Esophagus (tissue), 2 donors: ENCODE results near the gene UBE2D3. TPM values are rescaled to one million over a fixed set of nuclear protein-coding genes. Genes with fewer than 3 reads are reported as not detected.

Experiments
- H3K27ac ChIP-seq, 2 donors: one replicate each; pipeline ENCODE4 v1.5.1; 2013; ENCODE audit warnings: low read depth in 2 of 2, mild to moderate bottlenecking in 2 of 2, inconsistent platforms in 1 of 2, low read length in 1 of 2, moderate library complexity in 1 of 2
- H3K27me3 ChIP-seq, 2 donors: one replicate each; pipeline ENCODE4 v1.6.1; 2013; ENCODE audit warnings: low read length in 2 of 2, control low read depth in 1 of 2, mild to moderate bottlenecking in 1 of 2; ENCODE audit not compliant: insufficient read depth in 2 of 2, control insufficient read depth in 1 of 2
- H3K36me3 ChIP-seq, 2 donors: one replicate each; pipeline ENCODE4 v1.6.1; 2013; ENCODE audit warnings: low read length in 1 of 2; ENCODE audit not compliant: control insufficient read depth in 2 of 2, insufficient read depth in 2 of 2
- H3K4me1 ChIP-seq, 2 donors: one replicate each; pipeline ENCODE4 v1.6.1; 2013; ENCODE audit warnings: low read length in 1 of 2; ENCODE audit not compliant: control insufficient read depth in 2 of 2, insufficient read depth in 2 of 2
- H3K4me3 ChIP-seq, 2 donors: one replicate each; pipeline ENCODE4 v1.5.1; 2013; ENCODE audit warnings: low read length in 2 of 2, mild to moderate bottlenecking in 2 of 2, low read depth in 1 of 2, moderate library complexity in 1 of 2
- H3K9me3 ChIP-seq, 2 donors: one replicate each; pipeline ENCODE4 v1.6.1; 2013; ENCODE audit warnings: mild to moderate bottlenecking in 2 of 2, low read depth in 1 of 2, low read length in 1 of 2, moderate library complexity in 1 of 2; ENCODE audit not compliant: control insufficient read depth in 2 of 2, insufficient read depth in 1 of 2
- WGBS, 2 donors: extraction: QIAGEN DNeasy Blood & Tissue Kit; methylation state at CpG; one replicate each; pipeline ENCODE4 v1.1.7; 2013; 5-methylcytosine and 5-hydroxymethylcytosine counted together
- polyA plus RNA-seq, 2 donors: library from polyadenylated mRNA; stranded (reverse); fragments of 200-250 nt; gene quantifications; one replicate each; pipeline ENCODE4 v1.2.3, GENCODE V29; 2013
- donor health status: healthy with polysubstance abuse.
- donor health status: Bipolar disorder and iron deficiency.

UBE2D3 gene
- polyA plus RNA-seq, 2 donors = 185 to 218 TPM

- H3K4me3 ChIP-seq = no peak overlapping the region
- WGBS, 2 donors = 58 to 67% methylated on average over 1 of the region's 1 CpG
- peaks cover 0 to 3% of the 10 kb centered on the region in 2 donors for H3K36me3 ChIP-seq
- H3K27me3 ChIP-seq = no peaks in the 10 kb centered on the region
- peaks cover 3 to 5% of the 10 kb centered on the region in 2 donors for H3K4me1 ChIP-seq
- no peaks in the 10 kb centered on the region for H3K9me3 ChIP-seq
- no peak overlapping the region for H3K27ac ChIP-seq
These were observed 20.0 kb downstream of the UBE2D3 start for GRCh38 chr4:102807345-102807744.

GRCh38 chr4:102799816-102800215 is 27.5 kb downstream of the UBE2D3 start:
- Histone ChIP-seq H3K36me3 (peaks cover 2 to 3% of the 10 kb centered on the region in 2 donors), H3K4me1 (no peaks in the 10 kb centered on the region), H3K27me3 (no peaks in the 10 kb centered on the region), H3K9me3 (no peaks in the 10 kb centered on the region), H3K4me3 (no peak overlapping the region), H3K27ac (no peak overlapping the region)
- WGBS, 2 donors = 85 to 87% methylated on average over 2 of the region's 2 CpGs

- Histone ChIP-seq H3K27ac (no peak overlapping the region), H3K4me3 (no peak overlapping the region), H3K4me1 (no peaks in the 10 kb centered on the region), H3K27me3 (no peaks in the 10 kb centered on the region), H3K9me3 (no peaks in the 10 kb centered on the region), H3K36me3 (peaks cover 0 to 4% of the 10 kb centered on the region in 2 donors)
- WGBS, 2 donors = 93 to 94% methylated on average over 2 of the region's 2 CpGs
These were observed 32.4 kb downstream of the UBE2D3 start for GRCh38 chr4:102794999-102795398.

GRCh38 chr4:102792361-102792936 is 34.9 kb downstream of the UBE2D3 start:
- Histone ChIP-seq H3K4me1 (no peaks in the 10 kb centered on the region), H3K36me3 (peaks cover 0 to 2% of the 10 kb centered on the region in 2 donors), H3K27ac (no peak overlapping the region), H3K4me3 (no peak overlapping the region), H3K9me3 (no peaks in the 10 kb centered on the region), H3K27me3 (no peaks in the 10 kb centered on the region)
- WGBS, 2 donors = 69 to 89% methylated on average over 2 of the region's 2 CpGs

- Histone ChIP-seq H3K9me3 (peaks cover 0 to under 1% of the 10 kb centered on the region in 2 donors), H3K4me3 (no peak overlapping the region), H3K36me3 (peaks cover 0 to 2% of the 10 kb centered on the region in 2 donors), H3K27me3 (no peaks in the 10 kb centered on the region), H3K4me1 (no peaks in the 10 kb centered on the region), H3K27ac (no peak overlapping the region)
- WGBS, 2 donors = 86 to 90% methylated on average over 7 of the region's 7 CpGs
These were observed 36.0 kb downstream of the UBE2D3 start for GRCh38 chr4:102791318-102791835.

GRCh38 chr4:102789317-102789717 is 38.0 kb downstream of the UBE2D3 start:
- WGBS, 2 donors = 51 to 69% methylated on average over 3 of the region's 3 CpGs
- peaks cover 0 to 2% of the 10 kb centered on the region in 2 donors for H3K36me3 ChIP-seq
- no peaks in the 10 kb centered on the region for H3K4me1 ChIP-seq
- no peak overlapping the region for H3K4me3 ChIP-seq
- H3K27ac ChIP-seq = no peak overlapping the region
- no peaks in the 10 kb centered on the region for H3K27me3 ChIP-seq
- peaks cover 0 to 2% of the 10 kb centered on the region in 2 donors for H3K9me3 ChIP-seq

- Histone ChIP-seq H3K27ac (no peak overlapping the region), H3K27me3 (no peaks in the 10 kb centered on the region), H3K36me3 (peaks cover 0 to 2% of the 10 kb centered on the region in 2 donors), H3K4me1 (no peaks in the 10 kb centered on the region), H3K4me3 (no peak overlapping the region), H3K9me3 (peaks cover 0 to 2% of the 10 kb centered on the region in 2 donors)
- 95 to 96% methylated on average over 3 of the region's 3 CpGs for WGBS, 2 donors
These were observed 39.4 kb downstream of the UBE2D3 start for GRCh38 chr4:102787944-102788343.

GRCh38 chr4:102787096-102787881 is 40.1 kb downstream of the UBE2D3 start:
- peaks cover 0 to 2% of the 10 kb centered on the region in 2 donors for H3K36me3 ChIP-seq
- 96% methylated on average over 7 of the region's 7 CpGs for WGBS, 2 donors
- no peak overlapping the region for H3K4me3 ChIP-seq
- H3K4me1 ChIP-seq = no peaks in the 10 kb centered on the region
- H3K9me3 ChIP-seq = peaks cover 0 to 2% of the 10 kb centered on the region in 2 donors
- H3K27ac ChIP-seq = no peak overlapping the region
- H3K27me3 ChIP-seq = no peaks in the 10 kb centered on the region

- no peaks in the 10 kb centered on the region for H3K27me3 ChIP-seq
- no peaks in the 10 kb centered on the region for H3K36me3 ChIP-seq
- H3K27ac ChIP-seq = no peak overlapping the region
- WGBS, 2 donors = 38 to 48% methylated on average over 1 of the region's 1 CpG
- no peak overlapping the region for H3K4me3 ChIP-seq
- H3K9me3 ChIP-seq = peaks cover 0 to 2% of the 10 kb centered on the region in 2 donors
- H3K4me1 ChIP-seq = no peaks in the 10 kb centered on the region
These were observed 41.1 kb downstream of the UBE2D3 start for GRCh38 chr4:102786279-102786678.
